Neural cell (in vitro differentiated cells): ENCODE measurements around the gene CXXC4. TPM values are rescaled to one million over a fixed set of nuclear protein-coding genes. Genes with fewer than 3 reads are reported as not detected.
A peak's percentile ranks its signal among the peaks of the same experiment; 100 is the strongest.

Experiments
- H2AFZ ChIP-seq: fragments of 200-600, 300-800 bp; sonication (generic), shearing (Covaris generic); 2 replicates; pipeline ENCODE4 v1.6.0; 2014; ENCODE audit warnings: low read depth, mild to moderate bottlenecking, antibody characterized with exemption, low read length, moderate library complexity
- H3F3A ChIP-seq: fragments of 200-600 bp; shearing (Covaris generic); 2 replicates; pipeline ENCODE4 v1.6.1; 2016; ENCODE audit warnings: mild to moderate bottlenecking, moderate library complexity, mixed read lengths, antibody characterized with exemption, low read length; ENCODE audit not compliant: insufficient read depth, poor library complexity, severe bottlenecking
- H3K27ac ChIP-seq: fragments of 200-600, 300-800 bp; sonication (generic), shearing (Covaris generic); 2 replicates; pipeline ENCODE4 v1.5.1; 2014; ENCODE audit warnings: mild to moderate bottlenecking, low read length, moderate library complexity
- H3K27me3 ChIP-seq: fragments of 300-800, 200-600 bp; sonication (generic), shearing (Covaris generic); 2 replicates; pipeline ENCODE4 v1.6.0; 2014; ENCODE audit warnings: mild to moderate bottlenecking, low read depth, low read length, moderate library complexity; ENCODE audit not compliant: insufficient read depth
- H3K36me3 ChIP-seq: fragments of 300-800, 200-600 bp; sonication (generic), shearing (Covaris generic); 2 replicates; pipeline ENCODE4 v1.5.1; 2014; ENCODE audit warnings: mild to moderate bottlenecking, antibody characterized with exemption, low read length, moderate library complexity; ENCODE audit not compliant: insufficient read depth
- H3K4me2 ChIP-seq: fragments of 300-800, 200-600 bp; sonication (generic), shearing (Covaris generic); 2 replicates; pipeline ENCODE4 v1.6.0; 2014; ENCODE audit warnings: mild to moderate bottlenecking, low read length
- H3K4me3 ChIP-seq: fragments of 300-800, 200-600 bp; sonication (generic), shearing (Covaris generic); 2 replicates; pipeline ENCODE4 v1.5.1; 2014; ENCODE audit warnings: mild to moderate bottlenecking, low read length, moderate library complexity
- H3K79me2 ChIP-seq: fragments of 200-600 bp; shearing (Covaris generic); replicated peaks from 2 replicates; pipeline ENCODE4 v1.6.0; 2014; ENCODE audit warnings: mild to moderate bottlenecking, low read length, moderate library complexity; ENCODE audit not compliant: insufficient read depth
- H3K9ac ChIP-seq: fragments of 300-800, 200-600 bp; sonication (generic), shearing (Covaris generic); 2 replicates; pipeline ENCODE4 v1.6.1; 2016; ENCODE audit warnings: mild to moderate bottlenecking, low read length, mixed read lengths
- H3K9me2 ChIP-seq: fragments of 200-600 bp; shearing (Covaris generic); 2 replicates; pipeline ENCODE4 v1.6.1; 2016; ENCODE audit warnings: mild to moderate bottlenecking, low read length, mixed read lengths; ENCODE audit not compliant: insufficient read depth
- H3K9me3 ChIP-seq: fragments of 200-600, 300-800 bp; sonication (generic), shearing (Covaris generic); 2 replicates; pipeline ENCODE4 v1.6.1; 2016; ENCODE audit warnings: mild to moderate bottlenecking, mixed run types, low read length, moderate library complexity, mixed read lengths
- H4K20me1 ChIP-seq: fragments of 200-600 bp; shearing (Covaris generic); 2 replicates; pipeline ENCODE4 v1.6.1; 2016; ENCODE audit warnings: mild to moderate bottlenecking, mixed run types; ENCODE audit not compliant: insufficient read depth
- CTCF ChIP-seq: fragments of 450-650 bp; IDR thresholded peaks from 2 replicates; pipeline ENCODE4 v1.5.1; 2014; ENCODE audit warnings: antibody characterized with exemption, mild to moderate bottlenecking, moderate library complexity; ENCODE audit not compliant: poor library complexity, severe bottlenecking
- EP300 ChIP-seq: fragments of 450-650 bp; conservative IDR thresholded peaks from 2 replicates; pipeline ENCODE4 v1.6.1; 2014; ENCODE audit warnings: antibody characterized with exemption, mild to moderate bottlenecking, moderate library complexity; ENCODE audit not compliant: poor library complexity, severe bottlenecking
- EZH2 ChIP-seq: fragments of 200-600, 300-800 bp; shearing (Covaris generic), sonication (generic); IDR thresholded peaks from 2 replicates; pipeline ENCODE4 v1.6.1; 2014; ENCODE audit warnings: antibody characterized with exemption, low read length, borderline replicate concordance, mild to moderate bottlenecking; ENCODE audit not compliant: insufficient read depth, poor library complexity, severe bottlenecking
- MXI1 ChIP-seq: fragments of 450-650 bp; conservative IDR thresholded peaks from 2 replicates; pipeline ENCODE4 v1.6.1; 2014; ENCODE audit warnings: antibody characterized with exemption, mild to moderate bottlenecking; ENCODE audit not compliant: poor library complexity, severe bottlenecking
- POLR2AphosphoS5 ChIP-seq: IDR thresholded peaks from 2 replicates; pipeline ENCODE4 v1.6.1; 2012
- RAD21 ChIP-seq: fragments of 450-650 bp; conservative IDR thresholded peaks from 2 replicates; pipeline ENCODE4 v1.6.1; 2014; ENCODE audit warnings: antibody characterized with exemption, mild to moderate bottlenecking, moderate library complexity
- SMC3 ChIP-seq: fragments of 450-650 bp; conservative IDR thresholded peaks from 2 replicates; pipeline ENCODE4 v1.6.1; 2014; ENCODE audit warnings: antibody characterized with exemption, mild to moderate bottlenecking, moderate library complexity; ENCODE audit not compliant: poor library complexity
- TAF1 ChIP-seq: IDR thresholded peaks from 2 replicates; pipeline ENCODE4 v1.6.1; 2012; ENCODE audit warnings: low read depth
- polyA plus RNA-seq: library from polyadenylated mRNA; depleted of rRNA; stranded (reverse); fragments of >200 nt; gene quantifications from 2 replicates; pipeline ENCODE4 v1.2.3, GENCODE V29; 2014
- TF ChIP-seq, protein P1 (sequence below): IDR thresholded peaks from 2 replicates; pipeline ENCODE4 v1.6.1; 2012; ENCODE audit warnings: borderline replicate concordance

Gene CXXC4
- polyA plus RNA-seq, 1 donor from 2014 or later, result 127 TPM

- Histone ChIP-seq H3F3A (no peaks in the 10 kb centered on the region), H3K36me3 (no peaks in the 10 kb centered on the region), H3K79me2 (no peaks in the 10 kb centered on the region), H3K4me2 (no peak overlapping the region), H3K9me2 (no peaks in the 10 kb centered on the region), H2AFZ (no peak overlapping the region), H3K27me3 (no peaks in the 10 kb centered on the region), H4K20me1 (no peaks in the 10 kb centered on the region), H3K9me3 (no peaks in the 10 kb centered on the region), H3K9ac (no peak overlapping the region), H3K4me3 (no peak overlapping the region), H3K27ac (no peak overlapping the region)
- TF ChIP-seq CTCF (no peak), SMC3 (no peak), MXI1 (no peak), EZH2 (no peak), RAD21 (no peak), EP300 (no peak), TAF1 (no peak), POLR2AphosphoS5 (no peak)
- TF ChIP-seq, protein P1, sequence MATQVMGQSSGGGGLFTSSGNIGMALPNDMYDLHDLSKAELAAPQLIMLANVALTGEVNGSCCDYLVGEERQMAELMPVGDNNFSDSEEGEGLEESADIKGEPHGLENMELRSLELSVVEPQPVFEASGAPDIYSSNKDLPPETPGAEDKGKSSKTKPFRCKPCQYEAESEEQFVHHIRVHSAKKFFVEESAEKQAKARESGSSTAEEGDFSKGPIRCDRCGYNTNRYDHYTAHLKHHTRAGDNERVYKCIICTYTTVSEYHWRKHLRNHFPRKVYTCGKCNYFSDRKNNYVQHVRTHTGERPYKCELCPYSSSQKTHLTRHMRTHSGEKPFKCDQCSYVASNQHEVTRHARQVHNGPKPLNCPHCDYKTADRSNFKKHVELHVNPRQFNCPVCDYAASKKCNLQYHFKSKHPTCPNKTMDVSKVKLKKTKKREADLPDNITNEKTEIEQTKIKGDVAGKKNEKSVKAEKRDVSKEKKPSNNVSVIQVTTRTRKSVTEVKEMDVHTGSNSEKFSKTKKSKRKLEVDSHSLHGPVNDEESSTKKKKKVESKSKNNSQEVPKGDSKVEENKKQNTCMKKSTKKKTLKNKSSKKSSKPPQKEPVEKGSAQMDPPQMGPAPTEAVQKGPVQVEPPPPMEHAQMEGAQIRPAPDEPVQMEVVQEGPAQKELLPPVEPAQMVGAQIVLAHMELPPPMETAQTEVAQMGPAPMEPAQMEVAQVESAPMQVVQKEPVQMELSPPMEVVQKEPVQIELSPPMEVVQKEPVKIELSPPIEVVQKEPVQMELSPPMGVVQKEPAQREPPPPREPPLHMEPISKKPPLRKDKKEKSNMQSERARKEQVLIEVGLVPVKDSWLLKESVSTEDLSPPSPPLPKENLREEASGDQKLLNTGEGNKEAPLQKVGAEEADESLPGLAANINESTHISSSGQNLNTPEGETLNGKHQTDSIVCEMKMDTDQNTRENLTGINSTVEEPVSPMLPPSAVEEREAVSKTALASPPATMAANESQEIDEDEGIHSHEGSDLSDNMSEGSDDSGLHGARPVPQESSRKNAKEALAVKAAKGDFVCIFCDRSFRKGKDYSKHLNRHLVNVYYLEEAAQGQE, result no peak
Measured at GRCh38 chr4:104449537-104449936, 45.2 kb downstream of the CXXC4 start.

- Histone ChIP-seq H2AFZ (peak overlapping the region; percentile 75), H3K4me2 (peak overlapping the region; percentile 78), H3F3A (no peaks in the 10 kb centered on the region), H3K79me2 (no peaks in the 10 kb centered on the region), H3K4me3 (peak overlapping the region; percentile 54), H3K27me3 (no peaks in the 10 kb centered on the region), H3K9me3 (no peaks in the 10 kb centered on the region), H3K9ac (peak overlapping the region; percentile 68), H3K36me3 (no peaks in the 10 kb centered on the region), H4K20me1 (no peaks in the 10 kb centered on the region), H3K9me2 (no peaks in the 10 kb centered on the region), H3K27ac (peak overlapping the region; percentile 92)
- TF ChIP-seq, protein P1, result peak; percentile 80
- no peak for TF ChIP-seq TAF1
- no peak for TF ChIP-seq RAD21
- TF ChIP-seq CTCF, result peak; percentile 2
- TF ChIP-seq EZH2, result no peak
- TF ChIP-seq MXI1, result no peak
- no peak for TF ChIP-seq POLR2AphosphoS5
- TF ChIP-seq SMC3, result no peak
- no peak for TF ChIP-seq EP300
Measured at GRCh38 chr4:104447294-104447693, 47.4 kb downstream of the CXXC4 start.
